ENCODE measurements around the gene PROKR1. TPM values are rescaled to one million over a fixed set of nuclear protein-coding genes. Genes with fewer than 3 reads are reported as not detected.

PROKR1 gene
- total RNA-seq (2014; rRNA removed; shearing (Covaris generic)) = not detected in 2 replicates

DNA sequence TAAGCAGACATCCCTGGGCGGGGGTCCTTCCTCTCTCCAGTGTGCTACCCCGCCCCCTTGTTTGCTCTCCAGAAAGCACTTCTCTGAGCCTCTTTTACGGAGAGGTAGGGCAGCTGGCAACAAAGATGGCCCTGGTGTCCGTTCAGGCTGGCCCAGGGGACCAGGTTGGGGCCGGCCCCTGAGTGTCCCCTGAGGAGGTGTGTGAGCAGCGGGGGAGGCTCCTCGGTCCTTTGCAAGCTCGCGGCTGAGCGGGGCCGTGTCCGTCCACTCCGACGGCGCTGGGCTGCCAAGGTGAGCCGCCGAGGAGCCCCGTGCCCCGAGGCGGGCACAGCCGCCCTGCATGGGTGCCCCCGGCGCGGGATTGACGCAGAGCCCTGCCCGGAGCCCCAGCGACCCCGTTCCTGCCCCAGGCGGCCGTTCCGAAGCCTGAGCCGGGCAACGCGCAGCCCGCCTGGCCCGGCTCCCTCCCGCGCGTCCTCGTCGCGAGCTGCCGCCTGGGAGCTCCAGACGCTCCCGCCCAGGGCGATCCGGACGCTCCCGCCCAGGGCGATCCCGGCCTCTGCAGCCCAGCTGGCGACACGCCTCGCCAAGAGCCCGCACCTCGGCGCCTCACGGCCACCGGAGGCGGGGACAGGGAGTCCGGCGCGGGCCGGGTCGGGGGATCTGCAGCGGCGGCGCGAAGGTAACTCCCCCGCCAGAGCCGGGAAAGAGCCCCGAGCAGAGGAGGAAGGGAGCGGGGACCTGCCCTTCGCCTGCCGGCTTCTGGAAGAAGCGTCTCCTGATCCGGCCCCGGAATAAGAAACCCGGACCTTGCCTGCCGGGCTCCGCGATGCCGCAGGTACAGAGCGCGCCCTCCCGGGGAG lies at the start of gene PROKR1:
Gene PROKR1 (plus strand): TSS at position 569 of the 863 bp plus-strand sequence. CDS start 2,243 bp downstream, outside the sequence.

Other genes starting within 250 kb of the PROKR1 start
- gene FBXO48, start 176.3 kb upstream of the PROKR1 start, total RNA-seq (2014; rRNA removed; shearing (Covaris generic)) = 0.23 and 0.34 TPM in 2 replicates
- 0.64 and 0.69 TPM in 2 replicates for gene APLF, start 176.0 kb upstream of the PROKR1 start, total RNA-seq (2014; rRNA removed; shearing (Covaris generic))
- 0.53 and 0.91 TPM in 2 replicates for gene ARHGAP25, start 91.2 kb downstream of the PROKR1 start, total RNA-seq (2014; rRNA removed; shearing (Covaris generic))
- not detected in 2 replicates for gene BMP10, start 227.8 kb downstream of the PROKR1 start, total RNA-seq (2014; rRNA removed; shearing (Covaris generic))